ENCODE results near the gene HTRA2.

Gene HTRA2

DNA sequence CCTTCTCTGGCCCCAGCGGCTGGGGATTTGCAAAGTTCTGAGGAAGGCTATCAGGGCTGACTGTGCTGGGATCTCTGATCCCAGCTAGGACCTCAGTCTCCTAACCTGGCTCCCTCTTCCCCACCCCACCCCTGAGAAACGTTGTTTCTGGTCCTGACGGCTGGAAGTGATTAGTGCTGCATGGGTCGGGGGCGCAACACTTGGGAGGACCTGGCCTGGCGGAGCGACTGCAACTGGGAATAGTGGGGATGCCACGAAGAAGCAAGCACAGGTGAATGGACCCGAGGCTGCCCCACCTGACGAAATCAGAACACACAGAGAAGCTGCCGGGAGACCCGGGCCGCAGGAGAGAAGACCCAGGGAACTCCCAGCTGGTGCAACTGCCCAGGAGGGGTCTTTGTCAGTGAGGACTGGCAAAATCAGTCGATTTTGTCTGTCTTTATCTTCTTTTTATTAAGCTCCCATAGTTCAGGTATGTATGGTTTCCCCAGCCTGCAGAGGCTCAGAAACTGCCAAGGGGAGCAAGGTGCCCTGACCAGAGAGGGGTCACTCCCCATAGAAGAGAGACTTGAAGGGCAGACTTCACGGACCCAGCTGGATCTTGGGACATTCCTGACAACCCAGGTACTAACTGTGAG, 29.7 kb upstream of the HTRA2 start:
- no peak for DNase-seq (ENCODE audit: low read depth in 1 of 2, low spot score in 1 of 2)

DNA sequence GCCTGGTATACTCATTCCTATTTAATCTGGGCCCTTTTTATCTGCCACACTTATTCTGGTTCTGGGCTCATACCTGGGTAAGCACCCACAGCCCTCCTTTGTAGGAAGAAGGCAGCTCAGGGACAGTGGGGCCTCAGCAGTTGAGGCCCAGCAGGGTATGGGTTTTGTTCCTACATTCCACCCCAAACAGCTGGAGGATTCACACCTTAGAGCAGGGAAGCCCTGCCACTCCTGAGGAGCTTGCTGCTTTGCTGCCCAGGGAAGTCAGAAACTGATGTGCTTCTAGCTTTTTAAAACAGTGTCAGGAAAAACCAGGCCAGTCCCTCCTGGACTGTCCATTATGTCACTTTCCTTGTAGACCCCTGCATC, 29.2 kb upstream of the HTRA2 start:
- no peak for DNase-seq (ENCODE audit: low read depth in 1 of 2, low spot score in 1 of 2)

DNA sequence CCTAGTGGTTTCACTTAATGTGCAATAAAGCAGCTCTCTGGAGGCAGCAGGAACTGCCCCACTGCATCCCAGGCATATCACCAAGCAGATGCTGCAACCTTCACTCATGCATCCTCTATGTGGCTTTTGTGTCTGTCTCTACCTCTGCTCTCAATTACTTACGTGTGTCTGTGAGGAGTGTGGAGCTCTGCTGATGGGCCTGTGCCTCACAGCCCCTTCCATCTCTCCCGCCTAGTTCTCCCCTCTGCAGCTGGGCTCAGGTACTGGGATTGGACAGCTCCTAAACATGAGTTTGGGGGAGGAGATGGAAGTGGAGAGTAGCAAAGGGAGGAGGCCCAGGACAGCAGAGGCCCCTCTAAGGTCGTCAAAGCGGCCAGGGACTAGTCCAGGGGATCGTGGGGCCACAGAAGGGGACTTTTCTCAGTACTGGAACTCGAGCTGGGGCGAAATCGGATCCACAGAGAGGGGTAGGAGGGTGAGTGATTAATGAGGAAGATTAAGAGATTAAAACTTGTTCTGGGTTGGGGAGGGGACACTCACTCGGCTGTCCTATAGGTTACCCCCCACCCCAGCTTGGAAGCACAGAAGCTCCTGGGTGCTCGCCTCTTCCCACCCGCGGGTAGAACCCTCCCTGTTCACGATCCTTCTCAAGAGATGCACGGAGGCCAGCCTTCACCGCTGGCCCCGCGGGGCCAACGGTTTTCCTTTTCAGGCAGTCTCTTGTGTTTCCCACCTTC, 28.2 kb upstream of the HTRA2 start:
- no peak for DNase-seq (ENCODE audit: low read depth in 1 of 2, low spot score in 1 of 2)

DNA sequence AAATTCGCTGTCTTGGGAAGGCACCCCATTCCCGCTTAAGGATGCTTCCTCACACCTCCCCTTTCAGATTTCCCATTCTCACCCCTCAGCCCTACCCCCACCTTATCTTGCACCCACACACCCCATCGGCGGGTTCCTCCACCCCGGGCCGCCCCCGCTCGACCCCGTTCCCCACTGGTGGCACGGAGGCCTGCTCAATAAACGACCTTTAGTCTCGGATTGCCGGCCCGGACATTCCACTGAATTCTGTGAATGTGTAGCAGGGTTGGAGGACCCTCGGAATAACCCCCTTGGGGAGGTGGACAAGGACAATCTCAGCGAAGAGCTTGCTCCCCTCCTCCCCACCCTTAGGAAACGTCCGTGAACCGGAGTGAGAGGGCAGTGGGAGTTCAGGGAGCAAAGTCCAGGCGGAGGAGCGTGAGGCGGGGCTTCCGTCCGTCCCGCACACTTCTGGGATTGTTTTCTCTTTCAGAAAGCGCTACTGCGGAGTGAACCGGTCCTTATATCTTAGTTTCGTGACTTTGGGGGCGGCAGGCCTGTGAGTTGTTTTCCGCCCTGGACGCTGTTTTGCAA, 27.5 kb upstream of the HTRA2 start:
- no peak for DNase-seq (ENCODE audit: low read depth in 1 of 2, low spot score in 1 of 2)

DNA sequence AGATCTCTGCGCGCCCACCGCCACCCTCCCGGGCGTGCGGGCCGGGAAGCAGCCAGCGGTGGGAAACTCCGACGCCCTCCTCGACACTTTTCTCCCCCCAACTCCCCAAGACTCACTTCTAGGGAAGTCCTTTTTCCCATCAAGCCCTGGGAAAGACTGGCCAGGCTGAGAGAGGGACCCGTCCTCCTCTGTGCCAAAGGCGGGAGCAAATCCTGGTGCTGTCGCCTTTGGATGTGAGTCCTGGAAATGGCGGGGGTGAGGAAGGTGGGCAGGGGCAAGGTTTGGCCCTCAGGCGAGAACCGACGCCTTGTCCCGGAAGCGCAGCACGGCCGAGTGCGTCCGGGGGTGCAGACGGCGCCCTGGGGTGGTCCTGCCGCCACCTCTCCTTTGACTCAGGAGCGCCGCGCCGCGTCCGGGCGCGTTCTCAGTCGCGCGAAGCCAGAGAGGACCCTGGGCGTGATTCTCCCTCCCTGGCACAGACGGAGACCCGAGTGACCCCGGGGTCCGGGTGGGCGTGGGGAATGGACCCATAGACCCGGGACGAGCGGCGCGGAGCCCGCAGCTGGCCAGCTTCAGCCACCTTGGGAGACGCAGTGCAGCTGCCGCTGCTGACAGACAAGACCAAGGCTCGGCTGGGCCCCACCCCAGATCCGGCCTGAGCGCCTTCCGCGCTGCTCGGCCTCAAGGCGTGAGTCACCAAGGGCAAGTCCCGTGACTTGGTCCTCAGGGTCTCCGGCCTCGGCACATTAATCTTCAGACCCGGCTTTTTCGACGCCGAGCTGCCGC, 26.8 kb upstream of the HTRA2 start:
- DNase-seq (ENCODE audit: low read depth in 1 of 2, low spot score in 1 of 2): no peak

DNA sequence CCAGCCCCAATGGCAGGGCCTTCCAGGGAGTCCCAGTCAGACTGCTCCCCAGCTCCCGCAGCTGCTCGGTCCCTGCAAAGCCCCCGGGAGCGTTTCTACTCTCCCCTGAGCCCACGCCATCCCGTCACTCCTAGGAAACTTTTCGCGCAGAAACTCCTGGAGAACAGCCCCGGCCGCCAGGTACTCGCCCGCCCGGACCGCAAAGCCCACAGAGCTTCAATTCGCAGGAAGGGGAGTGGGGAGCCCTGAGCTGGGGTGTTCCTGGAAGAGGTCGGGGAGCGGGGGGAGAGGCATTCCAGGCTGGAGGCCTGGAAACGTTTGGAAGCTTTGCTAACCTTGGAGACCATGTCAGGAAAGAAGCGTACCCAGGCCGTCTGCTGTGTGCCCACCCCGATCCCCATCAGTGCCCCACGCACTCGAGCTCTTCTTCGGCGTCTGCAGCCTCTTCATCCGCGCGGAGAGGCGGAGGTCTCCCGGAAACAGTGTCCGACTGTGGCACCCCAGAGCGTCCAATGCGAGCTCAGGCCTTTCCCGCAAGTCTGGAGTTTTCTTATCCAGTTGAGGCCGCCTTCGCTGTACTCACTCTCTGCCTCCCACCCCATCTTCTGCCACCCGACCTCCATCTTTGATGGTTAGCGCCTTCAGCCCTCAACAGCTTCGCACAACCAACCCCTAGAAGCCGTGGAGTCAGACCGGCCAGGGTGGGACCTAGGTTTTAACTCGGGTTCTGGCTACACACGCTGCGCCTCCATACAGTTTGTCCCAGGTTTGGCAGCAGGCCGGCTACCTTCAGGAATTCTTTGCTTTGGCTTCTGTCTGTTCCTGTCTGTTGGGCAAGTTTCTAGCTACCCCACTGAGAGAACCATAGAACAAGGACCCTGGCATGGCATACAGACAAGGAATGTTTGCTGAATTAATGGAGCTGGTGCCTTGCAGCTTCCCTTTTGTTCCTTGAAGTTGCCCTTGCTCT, 25.9 kb upstream of the HTRA2 start:
- DNase-seq (ENCODE audit: low read depth in 1 of 2, low spot score in 1 of 2): no peak

DNA sequence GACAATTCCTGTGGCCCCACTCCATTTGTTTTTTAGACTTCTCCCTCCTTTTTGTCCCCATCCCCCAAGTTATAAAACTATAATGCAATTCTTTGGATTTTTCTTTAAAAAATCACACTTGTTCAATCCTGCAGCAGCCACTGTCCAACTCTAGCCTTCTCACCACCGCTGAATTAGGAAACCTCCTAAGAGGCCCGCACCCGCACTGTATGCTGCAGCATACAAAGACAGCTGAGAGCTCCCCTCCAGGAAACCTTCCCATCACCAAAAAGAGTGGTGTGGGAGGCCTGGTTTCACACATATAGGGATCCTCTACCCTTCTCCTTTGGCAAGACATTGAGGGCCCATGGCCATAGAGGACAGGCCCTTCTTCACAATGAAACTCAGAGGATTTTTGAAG, 25.1 kb upstream of the HTRA2 start:
- no peak for DNase-seq (ENCODE audit: low read depth in 1 of 2, low spot score in 1 of 2)

DNA sequence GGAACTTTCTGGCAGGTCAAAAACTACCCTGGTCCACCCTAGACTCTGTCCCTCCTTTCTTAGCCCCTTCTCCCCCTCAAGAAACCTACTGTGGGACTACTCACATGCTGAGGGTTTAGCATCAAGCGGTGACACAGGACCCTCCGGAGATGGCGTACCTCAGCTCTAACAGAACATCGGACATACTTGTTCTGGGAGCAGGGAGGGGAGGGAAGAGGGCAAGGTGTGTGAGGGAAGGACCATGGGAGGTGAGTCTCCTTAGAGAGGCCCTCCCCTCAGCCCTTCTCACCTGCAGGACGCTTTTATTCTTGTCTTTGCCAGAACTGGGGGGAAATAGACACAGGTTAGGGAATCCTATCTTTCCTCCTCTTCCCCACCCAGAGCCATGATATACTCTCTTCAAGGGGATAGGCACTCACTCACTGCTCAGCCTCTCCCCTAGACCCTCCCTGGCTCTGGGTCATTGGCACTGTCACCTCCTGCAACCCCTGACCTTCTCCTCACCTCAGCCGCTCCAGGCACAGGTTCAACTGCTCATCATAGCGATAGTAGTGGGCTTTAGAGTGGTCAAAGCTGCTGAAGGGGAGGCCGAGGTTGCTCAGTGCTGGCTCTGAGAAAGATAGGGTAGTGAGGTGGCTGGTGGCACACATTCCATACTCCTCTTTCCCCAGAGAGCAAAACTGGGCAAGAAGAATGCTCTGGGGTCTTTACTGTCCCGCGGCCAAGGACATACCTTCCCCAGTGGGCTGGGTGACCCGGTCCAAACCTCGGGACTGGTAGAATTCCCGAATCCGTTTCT, 24.1 kb upstream of the HTRA2 start:
- DNase-seq (ENCODE audit: low read depth in 1 of 2, low spot score in 1 of 2): no peak

DNA sequence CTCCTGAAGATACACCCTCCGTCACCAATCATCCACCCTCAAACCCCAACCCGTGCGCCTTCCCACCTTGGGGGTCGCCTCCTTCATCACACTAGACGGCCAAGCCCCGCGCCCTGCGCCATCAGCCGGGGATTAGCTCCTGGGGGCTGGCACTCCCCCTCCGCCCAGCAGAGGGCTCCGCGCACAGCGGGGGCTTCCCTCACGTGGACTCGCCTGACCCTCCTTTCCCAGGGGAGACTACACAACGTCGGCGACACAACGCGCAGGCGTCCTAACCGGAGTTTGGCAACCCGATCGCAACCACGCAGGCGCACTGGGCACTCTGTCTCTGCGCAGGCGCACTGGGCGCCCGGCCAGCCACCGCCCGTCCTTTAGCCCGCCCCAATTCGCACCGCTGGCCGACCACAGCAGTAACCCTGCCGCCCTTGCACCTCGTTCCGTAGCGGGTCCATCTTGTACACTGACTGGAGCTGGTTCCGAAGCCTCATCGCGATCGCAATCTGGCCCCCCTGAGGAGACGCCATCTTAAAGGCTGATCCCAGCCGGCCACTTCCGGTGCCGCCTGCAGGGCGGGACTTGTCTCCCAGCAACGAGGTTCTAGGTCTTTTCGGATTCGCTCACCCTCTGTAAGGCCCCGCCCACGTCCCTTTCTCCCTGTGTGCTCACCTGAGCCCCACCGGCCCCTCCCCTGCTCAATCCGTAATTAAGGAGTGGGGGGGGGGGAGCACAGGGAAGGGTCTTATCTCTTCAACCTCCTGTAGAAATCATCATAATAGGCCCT, 22.4 kb upstream of the HTRA2 start, which contains the start of gene PCGF1:
Gene PCGF1, minus strand, starts transcription at position 551 of the 781 bp plus-strand sequence. Its CDS starts 27 bp downstream, at position 524.
- peak; percentile 98 for DNase-seq (ENCODE audit: low read depth in 1 of 2, low spot score in 1 of 2)

DNA sequence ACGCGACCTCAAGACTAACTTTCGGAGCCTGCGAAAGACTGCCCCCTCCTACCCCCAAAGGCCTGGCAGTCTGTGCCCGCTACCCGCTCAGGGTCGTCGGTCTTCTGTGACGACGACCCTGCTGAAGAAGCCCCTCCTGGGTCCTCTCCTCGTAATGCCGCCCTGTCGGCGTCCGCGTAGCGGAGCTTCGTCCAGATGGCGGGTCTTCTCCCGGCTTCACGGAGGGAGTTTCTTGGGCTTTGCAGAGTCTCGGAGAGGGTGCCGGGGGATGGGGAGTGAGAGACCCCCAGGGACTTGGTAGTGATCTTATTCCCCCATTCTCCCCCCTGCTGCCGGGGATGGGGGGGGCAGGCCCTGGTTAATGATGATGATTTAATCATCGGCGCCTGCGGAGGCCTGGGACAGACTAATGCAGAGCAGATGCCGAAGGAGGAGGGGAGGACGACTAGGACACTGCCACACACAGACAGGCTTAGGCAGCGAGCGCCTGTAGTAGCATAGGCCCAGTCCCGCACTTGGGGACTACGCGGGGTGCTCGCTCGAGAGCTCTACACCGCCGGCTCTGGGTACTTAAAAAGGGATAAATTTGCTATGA, 21.7 kb upstream of the HTRA2 start:
- no peak for DNase-seq (ENCODE audit: low read depth in 1 of 2, low spot score in 1 of 2)

DNA sequence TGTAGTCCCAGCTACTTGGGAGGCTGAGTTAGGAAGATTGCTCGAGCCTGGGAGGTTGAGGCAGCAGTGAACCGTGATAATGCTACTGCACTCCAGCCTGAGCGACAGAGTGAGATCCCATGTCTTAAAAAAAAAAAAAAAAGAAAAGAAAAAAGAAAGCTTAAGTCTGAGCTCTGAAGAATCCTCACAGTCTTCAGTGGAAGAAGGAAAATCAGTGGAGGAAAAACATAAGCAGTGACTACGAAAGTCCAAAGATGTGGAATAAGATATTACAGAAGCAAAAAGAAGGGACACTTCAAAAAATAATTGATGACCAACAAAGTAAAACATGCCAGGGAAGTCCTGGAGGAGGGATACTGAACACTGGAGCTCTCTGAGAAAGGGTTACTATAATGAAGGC, 19.5 kb upstream of the HTRA2 start:
- no peak for DNase-seq (ENCODE audit: low read depth in 1 of 2, low spot score in 1 of 2)

DNA sequence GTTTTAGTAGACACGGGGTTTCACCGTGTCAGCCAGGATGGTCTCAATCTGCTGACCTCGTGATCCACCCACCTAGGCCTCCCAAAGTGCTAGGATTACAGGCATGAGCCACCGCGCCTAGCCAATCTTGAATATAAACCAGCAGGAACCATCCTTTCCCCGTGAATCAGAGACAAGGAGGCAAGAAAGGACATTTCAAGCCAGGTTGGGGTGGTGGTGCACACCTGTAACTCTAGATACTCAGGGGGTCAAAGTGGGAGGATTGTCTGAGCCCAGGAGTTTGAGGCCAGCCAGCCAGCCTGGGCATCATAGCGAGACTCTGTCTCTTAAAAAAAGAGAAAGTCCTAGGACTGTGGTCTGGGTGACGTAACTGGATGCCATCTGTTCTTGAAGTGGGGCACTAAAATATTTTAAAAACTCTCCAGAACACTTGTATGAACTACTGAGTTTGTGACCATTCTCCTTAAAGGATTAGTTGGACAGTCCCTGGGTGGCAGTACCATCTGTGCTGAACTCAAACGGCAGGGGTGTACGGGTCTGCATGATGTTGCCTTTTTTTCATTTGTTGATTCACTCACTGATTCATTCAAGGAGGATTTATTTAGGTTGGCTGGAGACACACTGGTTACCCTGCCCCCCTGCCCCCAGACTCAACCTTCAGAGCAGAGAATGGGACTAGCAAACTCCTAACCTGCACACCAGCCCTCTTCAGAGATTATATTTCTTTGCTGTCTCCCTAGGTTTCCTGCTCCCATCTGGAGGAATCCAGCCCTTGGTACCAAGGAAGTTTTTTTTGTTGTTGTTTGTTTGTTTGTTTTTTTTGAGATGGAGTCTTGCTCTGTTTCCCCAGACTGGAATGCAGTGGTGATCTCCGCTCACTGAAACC, 18.4 kb upstream of the HTRA2 start:
- no peak for DNase-seq (ENCODE audit: low read depth in 1 of 2, low spot score in 1 of 2)

DNA sequence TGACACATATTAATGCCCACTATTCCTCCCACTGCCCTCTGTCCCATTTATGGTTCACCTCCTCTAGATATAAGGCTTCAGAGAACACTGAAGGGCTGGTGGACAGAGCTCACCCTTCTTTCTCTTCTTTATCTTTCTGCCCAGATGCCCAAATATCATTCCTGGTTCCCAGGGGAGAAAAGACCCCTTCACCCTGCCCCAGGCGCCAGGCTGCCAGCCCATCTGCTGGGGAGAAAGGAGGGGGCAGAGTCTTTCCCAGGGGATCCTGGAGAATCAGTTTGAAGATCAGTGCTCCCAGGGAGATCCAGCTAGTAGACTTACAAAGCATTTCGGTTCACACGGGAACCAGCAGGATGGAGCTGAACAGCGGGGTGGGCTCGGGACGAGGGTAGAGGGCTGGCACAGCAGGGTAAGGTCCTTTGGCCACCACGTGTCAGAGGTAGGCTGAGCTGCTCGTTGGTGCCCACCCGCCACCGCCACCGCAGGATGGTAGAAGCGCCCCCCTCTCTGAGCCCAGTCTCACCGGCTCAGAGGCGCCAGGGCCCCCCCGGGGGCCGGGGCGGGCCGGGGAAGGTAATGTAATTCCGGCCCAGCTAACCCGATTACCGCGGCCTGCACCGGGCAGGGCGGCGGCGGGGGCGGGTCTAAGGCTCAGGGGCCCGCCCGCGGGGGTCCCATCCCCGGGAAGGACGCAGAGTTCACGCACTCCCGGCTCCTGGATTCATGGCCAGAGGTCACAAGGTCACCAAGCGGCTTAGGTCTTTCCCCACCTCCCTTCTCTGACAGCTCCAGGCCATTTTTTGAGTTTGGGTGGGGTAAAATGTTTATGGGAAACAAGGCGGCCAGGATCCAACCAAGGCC, 16.8 kb upstream of the HTRA2 start:
- no peak for DNase-seq (ENCODE audit: low read depth in 1 of 2, low spot score in 1 of 2)

DNA sequence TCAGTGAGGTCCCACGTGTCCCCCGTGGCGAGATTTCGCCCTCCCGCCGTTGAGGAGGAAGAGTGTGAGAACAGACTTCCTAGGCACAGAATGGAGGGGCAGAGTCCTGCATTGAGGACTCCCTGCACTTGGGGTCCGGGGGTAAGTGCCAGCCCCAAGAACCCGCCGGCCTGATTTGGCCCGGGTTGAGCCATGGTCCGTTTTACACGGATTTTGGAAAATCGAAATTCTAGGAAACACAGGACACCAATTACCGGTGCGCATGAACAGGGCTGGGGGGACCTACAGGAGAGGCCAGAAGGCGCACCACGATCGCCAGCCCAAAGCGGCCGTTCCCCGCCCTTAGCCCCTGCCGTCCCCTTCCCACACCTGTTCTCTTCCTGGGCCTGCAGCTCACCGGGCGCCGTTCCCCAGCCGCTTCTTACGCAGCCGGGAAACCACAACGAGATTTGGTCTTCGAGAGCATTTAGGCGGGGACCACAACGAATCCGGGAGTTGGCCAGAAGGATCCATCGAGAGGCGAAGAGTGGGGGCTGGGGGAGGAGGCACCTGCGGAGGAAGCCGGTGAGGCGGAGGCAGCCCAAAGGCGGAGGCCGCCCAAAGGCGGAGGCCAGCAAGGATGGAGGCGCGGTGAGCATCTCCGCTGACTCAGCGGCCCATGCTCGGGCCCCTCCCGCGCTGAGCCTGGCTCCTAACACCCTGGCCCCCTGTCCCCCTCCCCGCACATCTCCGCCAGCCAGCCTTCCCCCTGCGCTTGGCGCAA, 15.9 kb upstream of the HTRA2 start:
- no peak for DNase-seq (ENCODE audit: low read depth in 1 of 2, low spot score in 1 of 2)

DNA sequence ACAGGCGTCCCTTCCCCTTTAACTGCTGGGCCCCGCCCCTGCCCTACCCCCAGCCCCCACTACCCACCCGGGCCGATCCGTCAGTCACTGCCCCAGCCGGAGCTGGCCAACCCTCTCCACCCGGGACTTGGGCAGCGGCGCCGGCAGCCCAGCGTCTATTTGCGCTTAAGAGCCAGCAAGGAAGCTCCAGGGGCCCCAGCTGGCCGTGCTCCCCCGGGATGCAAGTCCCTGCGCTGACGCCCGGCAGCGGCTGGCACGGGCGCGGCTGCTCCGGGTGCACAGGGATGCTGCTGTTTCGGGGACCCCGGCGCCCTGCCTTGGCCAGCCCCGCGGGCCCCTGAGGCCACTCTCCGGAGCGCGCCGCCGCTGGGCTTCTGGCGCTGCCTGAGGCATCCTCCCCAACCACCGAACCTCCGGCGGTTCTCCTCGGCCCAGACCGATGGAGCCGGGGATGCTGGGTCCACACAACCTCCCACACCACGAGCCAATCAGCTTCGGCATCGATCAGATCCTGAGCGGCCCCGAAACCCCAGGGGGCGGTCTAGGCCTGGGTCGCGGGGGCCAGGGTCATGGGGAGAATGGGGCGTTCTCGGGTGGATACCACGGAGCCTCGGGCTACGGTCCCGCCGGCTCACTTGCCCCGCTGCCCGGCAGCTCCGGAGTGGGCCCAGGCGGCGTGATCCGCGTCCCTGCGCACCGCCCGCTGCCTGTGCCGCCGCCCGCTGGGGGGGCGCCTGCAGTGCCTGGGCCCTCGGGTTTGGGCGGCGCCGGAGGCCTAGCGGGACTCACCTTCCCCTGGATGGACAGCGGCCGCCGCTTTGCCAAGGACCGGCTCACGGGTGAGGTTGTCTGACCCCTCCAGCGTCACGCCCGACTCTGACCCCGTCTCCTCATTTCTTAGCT, 15.1 kb upstream of the HTRA2 start, which contains the start of gene TLX2:
Gene TLX2, plus strand, starts transcription at position 83 of the 903 bp plus-strand sequence. Its CDS starts 357 bp downstream, at position 440.
- no peak for DNase-seq (ENCODE audit: low read depth in 1 of 2, low spot score in 1 of 2)
